Bronchial epithelial cell (primary cell): ENCODE results near the gene ATP5PO. TPM values are rescaled to one million over a fixed set of nuclear protein-coding genes. Genes with fewer than 3 reads are reported as not detected.

Experiments used
- DNase-seq: peaks from one replicate; pipeline ENCODE4 v3.0.0-alpha.2; 2010; ENCODE audit warnings: low read depth
- FAIRE-seq: peaks from 2 replicates; lab custom pipeline; 2011; peaks lifted over from hg19 to GRCh38; lab: Jason Lieb, UNC
- H3K27me3 ChIP-seq: 2 replicates; pipeline ENCODE4 v1.5.1; 2011; ENCODE audit warnings: low read length; ENCODE audit not compliant: control insufficient read depth, insufficient read depth
- H3K36me3 ChIP-seq: 2 replicates; pipeline ENCODE4 v1.5.1; 2011; ENCODE audit warnings: low read length; ENCODE audit not compliant: control insufficient read depth, insufficient read depth
- H3K4me3 ChIP-seq: 2 replicates; pipeline ENCODE4 v1.5.1; 2011; ENCODE audit warnings: mild to moderate bottlenecking, low read depth, low read length, control low read depth
- total RNA-seq: library from RNA; depleted of rRNA; stranded (reverse); fragments of >200 nt; gene quantifications from 2 replicates; pipeline ENCODE4 v1.2.1, GENCODE V29; 2014
- TF ChIP-seq, protein P1 (sequence below): IDR thresholded peaks from 2 replicates; pipeline ENCODE4 v1.5.1; 2011; ENCODE audit warnings: mild to moderate bottlenecking, moderate library complexity, low read length, control low read depth, inconsistent platforms; ENCODE audit not compliant: insufficient read depth, severe bottlenecking

The ATP5PO gene, protein sequence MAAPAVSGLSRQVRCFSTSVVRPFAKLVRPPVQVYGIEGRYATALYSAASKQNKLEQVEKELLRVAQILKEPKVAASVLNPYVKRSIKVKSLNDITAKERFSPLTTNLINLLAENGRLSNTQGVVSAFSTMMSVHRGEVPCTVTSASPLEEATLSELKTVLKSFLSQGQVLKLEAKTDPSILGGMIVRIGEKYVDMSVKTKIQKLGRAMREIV
- total RNA-seq, result 160 and 341 TPM in 2 replicates

DNA sequence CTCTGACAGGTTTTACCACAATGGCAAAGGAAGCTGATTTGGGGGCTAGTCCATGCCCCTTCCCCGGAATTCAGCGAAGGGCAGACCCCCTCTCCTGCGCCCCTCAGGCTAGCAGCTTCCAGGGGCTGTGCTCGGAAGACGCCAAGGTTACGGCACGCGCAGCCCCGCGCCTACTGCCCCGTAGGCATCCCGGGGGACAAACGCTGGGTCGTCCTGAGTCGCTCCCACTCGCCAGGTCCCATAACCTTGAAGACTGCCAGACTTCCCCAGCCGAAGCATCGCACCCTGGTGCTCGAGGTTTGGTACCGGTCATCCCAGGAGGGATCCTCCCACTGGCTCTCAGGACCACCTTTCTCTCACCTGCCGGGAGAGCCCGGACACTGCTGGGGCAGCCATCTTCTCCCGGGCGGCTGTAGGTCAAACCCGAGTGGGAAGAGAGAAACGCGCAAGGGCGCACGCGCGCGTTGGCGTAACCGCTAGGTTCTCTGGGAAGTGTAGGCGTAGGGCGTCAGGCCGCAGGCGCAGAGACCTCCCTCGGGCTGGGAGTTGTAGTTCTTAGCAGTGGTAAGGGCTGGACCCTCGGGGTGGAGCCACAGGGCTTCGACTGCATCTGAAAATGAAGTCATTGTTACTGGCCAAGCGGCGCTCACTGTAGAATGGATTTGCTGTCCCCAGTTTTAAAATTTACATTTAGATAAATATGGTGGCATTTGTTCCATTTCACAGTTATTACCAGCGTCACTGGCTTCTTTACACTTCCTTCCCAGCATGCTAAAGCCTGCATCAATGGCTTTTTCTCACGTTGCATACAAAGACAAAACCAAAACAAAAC, at the start of gene ATP5PO:
TSS of gene ATP5PO (minus strand) at position 437 of the 832 bp plus-strand sequence. CDS start at position 396, 41 bp downstream.
- peaks cover 8% of the 10 kb centered on the region for H3K36me3 ChIP-seq
- FAIRE-seq (no peak), DNase-seq (peak; percentile 94)
- TF ChIP-seq, protein P1, sequence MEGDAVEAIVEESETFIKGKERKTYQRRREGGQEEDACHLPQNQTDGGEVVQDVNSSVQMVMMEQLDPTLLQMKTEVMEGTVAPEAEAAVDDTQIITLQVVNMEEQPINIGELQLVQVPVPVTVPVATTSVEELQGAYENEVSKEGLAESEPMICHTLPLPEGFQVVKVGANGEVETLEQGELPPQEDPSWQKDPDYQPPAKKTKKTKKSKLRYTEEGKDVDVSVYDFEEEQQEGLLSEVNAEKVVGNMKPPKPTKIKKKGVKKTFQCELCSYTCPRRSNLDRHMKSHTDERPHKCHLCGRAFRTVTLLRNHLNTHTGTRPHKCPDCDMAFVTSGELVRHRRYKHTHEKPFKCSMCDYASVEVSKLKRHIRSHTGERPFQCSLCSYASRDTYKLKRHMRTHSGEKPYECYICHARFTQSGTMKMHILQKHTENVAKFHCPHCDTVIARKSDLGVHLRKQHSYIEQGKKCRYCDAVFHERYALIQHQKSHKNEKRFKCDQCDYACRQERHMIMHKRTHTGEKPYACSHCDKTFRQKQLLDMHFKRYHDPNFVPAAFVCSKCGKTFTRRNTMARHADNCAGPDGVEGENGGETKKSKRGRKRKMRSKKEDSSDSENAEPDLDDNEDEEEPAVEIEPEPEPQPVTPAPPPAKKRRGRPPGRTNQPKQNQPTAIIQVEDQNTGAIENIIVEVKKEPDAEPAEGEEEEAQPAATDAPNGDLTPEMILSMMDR, result no peak
- H3K27me3 ChIP-seq, result no peaks in the 10 kb centered on the region
- H3K4me3 ChIP-seq, result peak within 1 kb of the TSS; percentile 97

DNA sequence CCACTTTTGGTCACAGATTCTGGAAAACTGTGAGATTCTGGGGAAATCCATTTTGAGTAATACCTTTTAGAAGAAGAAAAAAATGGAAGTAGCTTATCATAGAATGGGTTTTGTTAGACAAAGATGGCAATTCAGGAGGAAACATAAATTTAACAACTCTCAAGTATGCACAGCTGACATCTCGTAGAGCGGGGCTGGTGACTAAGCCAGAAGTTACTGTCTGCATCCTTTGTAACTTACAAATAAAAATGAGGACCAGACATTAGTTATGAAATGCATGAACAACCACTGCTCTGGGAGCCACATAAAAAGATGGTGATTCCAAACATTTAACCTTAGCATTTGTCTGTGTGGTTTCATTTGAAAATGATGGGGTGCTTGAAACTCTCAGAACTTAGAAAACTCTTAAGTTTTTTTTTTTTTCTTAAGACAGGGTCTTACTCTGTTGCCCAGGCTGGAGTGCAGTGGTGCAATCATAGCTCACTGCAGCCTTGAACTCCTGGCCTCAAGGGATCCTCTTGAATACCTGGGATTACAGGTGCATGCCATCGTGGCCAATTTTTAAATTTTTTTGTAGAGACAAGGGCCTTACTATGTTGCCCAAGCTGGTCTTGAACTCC, 49.2 kb upstream of the ATP5PO start:
- no peak for FAIRE-seq
- no peak for DNase-seq
- H3K27me3 ChIP-seq, result no peaks in the 10 kb centered on the region
- no peak overlapping the region for H3K4me3 ChIP-seq
- TF ChIP-seq, protein P1, result no peak
- no peaks in the 10 kb centered on the region for H3K36me3 ChIP-seq

DNA sequence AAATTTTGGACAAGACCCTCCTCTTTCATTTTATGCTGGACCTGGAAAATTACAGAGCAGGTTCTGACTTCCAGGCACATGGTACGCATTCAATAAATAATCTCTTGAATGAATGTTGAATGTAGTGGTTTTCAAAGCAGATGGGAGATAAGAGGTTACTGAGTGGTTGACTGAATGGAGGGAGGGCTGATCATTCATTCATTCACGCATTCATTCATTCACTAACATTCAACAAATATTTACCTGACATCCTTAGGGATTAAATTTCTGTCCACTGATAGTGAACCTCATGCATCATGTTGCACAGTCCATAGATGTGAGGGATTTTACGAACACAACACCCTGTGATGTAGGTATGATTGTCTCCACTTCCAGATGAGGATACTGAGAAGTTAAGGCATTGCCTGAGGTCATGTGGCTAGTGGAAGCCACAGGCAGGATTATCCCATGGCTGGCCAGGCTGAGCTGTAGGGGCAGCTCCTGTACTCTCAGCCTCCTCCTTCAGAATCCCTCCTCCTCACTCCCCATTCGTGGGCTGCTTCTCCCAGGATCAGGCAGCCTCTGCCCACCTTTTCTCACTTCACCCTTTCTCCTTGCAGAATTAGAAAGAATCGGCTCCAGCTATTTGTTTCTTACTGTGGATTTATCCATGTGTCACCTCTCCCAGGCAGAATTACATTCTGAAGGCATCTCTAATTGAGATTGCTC, 48.4 kb upstream of the ATP5PO start:
- FAIRE-seq (no peak), DNase-seq (no peak)
- TF ChIP-seq, protein P1, result no peak
- no peaks in the 10 kb centered on the region for H3K36me3 ChIP-seq
- no peaks in the 10 kb centered on the region for H3K27me3 ChIP-seq
- H3K4me3 ChIP-seq, result no peak overlapping the region

DNA sequence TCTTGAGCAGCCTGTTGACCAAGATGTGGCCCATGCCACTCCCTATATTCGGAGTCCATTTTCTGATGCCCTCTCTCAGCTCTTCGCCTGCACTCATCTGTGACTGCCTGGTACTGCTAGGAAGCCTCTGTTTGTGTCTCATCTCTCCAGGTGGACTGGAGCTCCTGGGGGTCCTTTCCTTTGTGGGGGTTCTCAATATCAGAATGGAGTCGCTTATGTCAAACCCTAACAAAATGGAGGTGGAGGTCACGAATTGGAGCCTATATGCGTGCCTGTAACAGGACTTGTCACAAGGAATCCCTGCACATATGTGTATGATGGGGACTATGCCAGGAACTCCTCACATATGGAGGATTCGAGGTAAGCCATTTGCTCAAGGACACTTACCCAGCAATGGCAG, 46.7 kb upstream of the ATP5PO start:
- TF ChIP-seq, protein P1, result no peak
- FAIRE-seq, result no peak
- no peaks in the 10 kb centered on the region for H3K27me3 ChIP-seq
- H3K36me3 ChIP-seq, result no peaks in the 10 kb centered on the region
- H3K4me3 ChIP-seq, result no peak overlapping the region
- DNase-seq, result no peak

DNA sequence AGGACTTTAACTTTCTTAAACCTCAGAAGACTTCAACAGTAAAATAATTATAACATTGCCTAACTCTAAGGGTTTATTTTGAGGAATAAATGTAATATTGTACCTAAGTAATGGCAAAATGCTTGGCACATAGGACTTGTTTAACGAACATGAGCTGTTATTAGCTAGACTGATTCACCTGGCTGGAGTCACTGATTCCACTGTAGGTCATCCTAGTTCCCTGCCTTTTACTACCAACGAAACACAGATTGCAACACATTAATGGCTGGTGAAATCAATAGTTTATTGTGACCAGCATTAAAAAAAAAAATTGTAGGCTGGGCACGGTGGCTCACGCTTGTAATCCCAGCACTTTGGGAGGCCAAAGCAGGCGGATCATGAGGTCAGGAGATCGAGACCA, 45.5 kb upstream of the ATP5PO start:
- H3K27me3 ChIP-seq, result no peaks in the 10 kb centered on the region
- DNase-seq (no peak), FAIRE-seq (no peak)
- no peak overlapping the region for H3K4me3 ChIP-seq
- TF ChIP-seq, protein P1, result no peak
- H3K36me3 ChIP-seq, result no peaks in the 10 kb centered on the region
